OCI-LY1 (cell line): ENCODE measurements around the gene ACAP3.
"Not testable (repeated sequence)": the region's sequence is repeated elsewhere in the genome, so short reads cannot be mapped to it uniquely, and the experiment has no call there.

Experiments
- H2AFZ ChIP-seq: fragments of 200-600 bp; sonication (generic), shearing (Covaris generic); 2 replicates; pipeline ENCODE4 v1.6.0; 2014; ENCODE audit warnings: antibody characterized with exemption, mild to moderate bottlenecking, low read length
- H3F3A ChIP-seq: fragments of 200-600 bp; sonication (generic), shearing (Covaris generic); 2 replicates; pipeline ENCODE4 v1.6.0; 2014; ENCODE audit warnings: mild to moderate bottlenecking, antibody characterized with exemption, low read length, moderate library complexity; ENCODE audit not compliant: insufficient read depth
- H3K27ac ChIP-seq: fragments of 200-600 bp; sonication (generic); 2 replicates; pipeline ENCODE4 v1.5.1; 2014; ENCODE audit warnings: low read length, mixed run types, mild to moderate bottlenecking, low read depth; ENCODE audit not compliant: poor library complexity, severe bottlenecking
- H3K27me3 ChIP-seq: fragments of 200-600 bp; sonication (generic); 2 replicates; pipeline ENCODE4 v1.6.0; 2014; ENCODE audit warnings: antibody characterized with exemption, mild to moderate bottlenecking, low read length, moderate library complexity; ENCODE audit not compliant: insufficient read depth
- H3K36me3 ChIP-seq: fragments of 200-600 bp; sonication (generic); 2 replicates; pipeline ENCODE4 v1.6.1; 2014; ENCODE audit warnings: mild to moderate bottlenecking, antibody characterized with exemption, low read length, moderate library complexity, mixed read lengths; ENCODE audit not compliant: insufficient read depth
- H3K4me1 ChIP-seq: fragments of 200-600 bp; sonication (generic); 2 replicates; pipeline ENCODE4 v1.5.1; 2014; ENCODE audit warnings: mild to moderate bottlenecking, low read length, moderate library complexity; ENCODE audit not compliant: insufficient read depth, severe bottlenecking
- H3K4me2 ChIP-seq: fragments of 200-600 bp; sonication (generic), shearing (Covaris generic); 2 replicates; pipeline ENCODE4 v1.6.1; 2014; ENCODE audit warnings: low read length
- H3K4me3 ChIP-seq: fragments of 200-600 bp; sonication (generic); 2 replicates; pipeline ENCODE4 v1.5.1; 2014; ENCODE audit warnings: low read length, low read depth, mild to moderate bottlenecking, mixed read lengths; ENCODE audit not compliant: poor library complexity, severe bottlenecking
- H3K79me2 ChIP-seq: fragments of 200-600 bp; shearing (Covaris generic); 2 replicates; pipeline ENCODE4 v1.6.1; 2016; ENCODE audit warnings: mixed run types, low read length, mixed read lengths; ENCODE audit not compliant: insufficient read depth
- H3K9ac ChIP-seq: fragments of 200-600 bp; sonication (generic), shearing (Covaris generic); 2 replicates; pipeline ENCODE4 v1.6.1; 2014; ENCODE audit warnings: mild to moderate bottlenecking, low read length, mixed read lengths
- H3K9me2 ChIP-seq: fragments of 200-600 bp; sonication (generic), shearing (Covaris generic); 2 replicates; pipeline ENCODE4 v1.6.1; 2014; ENCODE audit warnings: low read depth, mild to moderate bottlenecking, low read length, mixed read lengths
- H3K9me3 ChIP-seq: fragments of 200-600 bp; shearing (Covaris generic); 2 replicates; pipeline ENCODE4 v1.6.1; 2014; ENCODE audit warnings: low read length, mixed read lengths
- H4K20me1 ChIP-seq: fragments of 200-600 bp; sonication (generic), shearing (Covaris generic); 2 replicates; pipeline ENCODE4 v1.6.0; 2016; ENCODE audit warnings: mild to moderate bottlenecking, low read length; ENCODE audit not compliant: insufficient read depth
- CTCF ChIP-seq: fragments of 200-600 bp; sonication (generic), shearing (Covaris generic); IDR thresholded peaks from 2 replicates; pipeline ENCODE4 v1.5.1; 2017; ENCODE audit warnings: mild to moderate bottlenecking, antibody characterized with exemption, low read length, moderate library complexity, mixed read lengths
- EZH2 ChIP-seq: fragments of 200-600 bp; sonication (generic), shearing (Covaris generic); IDR thresholded peaks from 2 replicates; pipeline ENCODE4 v1.8.0; 2017; ENCODE audit warnings: borderline replicate concordance, mixed run types, mild to moderate bottlenecking, antibody characterized with exemption, low read length, moderate library complexity, mixed read lengths

ACAP3 gene

GRCh38 chr1:1318777-1319645 is 11.3 kb upstream of the ACAP3 start:
- Histone ChIP-seq H3K4me1 (peaks cover 15% of the 10 kb centered on the region), H3K9me3 (no peaks in the 10 kb centered on the region), H3K9ac (no peak overlapping the region), H3K4me2 (no peak overlapping the region), H4K20me1 (no peaks in the 10 kb centered on the region), H3K9me2 (no peaks in the 10 kb centered on the region), H3K36me3 (peaks cover 67% of the 10 kb centered on the region), H3F3A (no peaks in the 10 kb centered on the region), H3K79me2 (peaks cover 17% of the 10 kb centered on the region), H3K27me3 (no peaks in the 10 kb centered on the region), H3K27ac (no peak overlapping the region), H3K4me3 (no peak overlapping the region), H2AFZ (no peak overlapping the region)
- TF ChIP-seq CTCF = no peak
- no peak for TF ChIP-seq EZH2

GRCh38 chr1:1318131-1318652 is 10.5 kb upstream of the ACAP3 start:
- peaks cover 12% of the 10 kb centered on the region for H3K79me2 ChIP-seq

GRCh38 chr1:1317420-1317819 is 9.7 kb upstream of the ACAP3 start:
- TF ChIP-seq EZH2 = no peak
- TF ChIP-seq CTCF = no peak
- Histone ChIP-seq H3K36me3 (peaks cover 82% of the 10 kb centered on the region), H3K9ac (no peak overlapping the region), H3K9me3 (no peaks in the 10 kb centered on the region), H3K4me1 (peaks cover 5% of the 10 kb centered on the region), H2AFZ (no peak overlapping the region), H3F3A (no peaks in the 10 kb centered on the region), H4K20me1 (no peaks in the 10 kb centered on the region), H3K4me2 (no peak overlapping the region), H3K9me2 (no peaks in the 10 kb centered on the region), H3K27ac (no peak overlapping the region), H3K4me3 (no peak overlapping the region), H3K27me3 (no peaks in the 10 kb centered on the region), H3K79me2 (peaks cover 6% of the 10 kb centered on the region)

More at GRCh38 chr1:1318131-1318652, 10.5 kb upstream of the ACAP3 start:
- Histone ChIP-seq H3K9me3 (no peaks in the 10 kb centered on the region), H3K4me3 (no peak overlapping the region), H3K27me3 (no peaks in the 10 kb centered on the region), H3F3A (no peaks in the 10 kb centered on the region), H2AFZ (no peak overlapping the region), H3K9me2 (no peaks in the 10 kb centered on the region), H3K9ac (no peak overlapping the region), H4K20me1 (no peaks in the 10 kb centered on the region), H3K36me3 (peaks cover 75% of the 10 kb centered on the region), H3K4me2 (no peak overlapping the region), H3K27ac (no peak overlapping the region), H3K4me1 (peaks cover 10% of the 10 kb centered on the region)
- TF ChIP-seq CTCF (no peak), EZH2 (no peak)

GRCh38 chr1:1316199-1316598 is 8.5 kb upstream of the ACAP3 start:
- H3K9me2 ChIP-seq, H3K4me3 ChIP-seq, H4K20me1 ChIP-seq, H3K4me2 ChIP-seq, H3K27ac ChIP-seq, H3K9ac ChIP-seq, H3K4me1 ChIP-seq, H3F3A ChIP-seq, H2AFZ ChIP-seq, H3K79me2 ChIP-seq, H3K9me3 ChIP-seq, H3K27me3 ChIP-seq: not testable (repeated sequence)
- H3K36me3 ChIP-seq = peaks cover 81% of the 10 kb centered on the region
